A673 (cell line): ENCODE results near the gene MTMR3. TPM values are rescaled to one million over a fixed set of nuclear protein-coding genes. Genes with fewer than 3 reads are reported as not detected.

ENCODE experiments used
- BruUV-seq: library from RNA; stranded (reverse); fragments of 400-500 nt; replicated peaks from 2 replicates; lab custom pipeline; 2021; lab: Mats Ljungman, UMichigan
- CTCF ChIA-PET: fragments of 300-600 bp; sonication (Branson Sonifier 250); formaldehyde crosslinking; loops from one replicate; lab custom pipeline; 2022; ENCODE audit warnings: antibody characterized with exemption; lab: Charles Lee
- POLR2A ChIA-PET: fragments of 300-600 bp; sonication (Branson Sonifier 250); formaldehyde crosslinking; loops from one replicate; lab custom pipeline; 2022; ENCODE audit warnings: antibody characterized with exemption; ENCODE audit not compliant: low non-redundant PET; lab: Charles Lee
- DNase-seq: peaks from one replicate; pipeline ENCODE4 v3.0.0-alpha.2; 2015; ENCODE audit warnings: low spot score
- H3K27ac ChIP-seq: fragments of 200-600 bp; sonication (generic); 2 replicates; pipeline ENCODE4 v1.5.1; 2016; ENCODE audit warnings: mixed run types, low read depth, mild to moderate bottlenecking, mixed read lengths, antibody characterized with exemption, low read length; ENCODE audit not compliant: poor library complexity, severe bottlenecking
- H3K27me3 ChIP-seq: fragments of 200-600 bp; sonication (generic); replicated peaks from 2 replicates; pipeline ENCODE4 v1.6.1; 2017; ENCODE audit warnings: mixed run types, low read depth, mild to moderate bottlenecking, mixed read lengths, antibody characterized with exemption, low read length; ENCODE audit not compliant: insufficient read depth, poor library complexity
- H3K36me3 ChIP-seq: fragments of 200-600 bp; sonication (generic); 2 replicates; pipeline ENCODE4 v1.6.1; 2016; ENCODE audit warnings: mixed run types, mild to moderate bottlenecking, mixed read lengths, antibody characterized with exemption, low read length; ENCODE audit not compliant: insufficient read depth, poor library complexity, severe bottlenecking
- H3K4me1 ChIP-seq: fragments of 200-600 bp; sonication (generic); 2 replicates; pipeline ENCODE4 v1.6.1; 2017; ENCODE audit warnings: mixed run types, mild to moderate bottlenecking, mixed read lengths, antibody characterized with exemption, low read length; ENCODE audit not compliant: insufficient read depth, poor library complexity, severe bottlenecking
- H3K4me3 ChIP-seq: fragments of 200-600 bp; sonication (generic); 2 replicates; pipeline ENCODE4 v1.5.1; 2016; ENCODE audit warnings: low read depth, mixed run types, mild to moderate bottlenecking, mixed read lengths, low read length; ENCODE audit not compliant: poor library complexity, severe bottlenecking
- H3K9me3 ChIP-seq: fragments of 200-600 bp; sonication (generic); 2 replicates; pipeline ENCODE4 v1.6.1; 2016; ENCODE audit warnings: mixed run types, low read depth, mild to moderate bottlenecking, mixed read lengths, antibody characterized with exemption, low read length; ENCODE audit not compliant: poor library complexity, severe bottlenecking
- CTCF ChIP-seq: fragments of 300-800, 200-600 bp; sonication (generic); conservative IDR thresholded peaks from 2 replicates; pipeline ENCODE4 v1.5.1; 2017; ENCODE audit warnings: low read depth, mild to moderate bottlenecking, antibody characterized with exemption, low read length, moderate library complexity, mixed read lengths
- EZH2 ChIP-seq: fragments of 200-600 bp; sonication (generic); IDR thresholded peaks from 2 replicates; pipeline ENCODE4 v1.6.1; 2017; ENCODE audit warnings: borderline replicate concordance, low read depth, mild to moderate bottlenecking, mixed read lengths, antibody characterized with exemption, low read length; ENCODE audit not compliant: poor library complexity, severe bottlenecking
- intact Hi-C: fragments of 100-400 bp; cut with micrococcal nuclease; formaldehyde crosslinking; loops from one replicate; pipeline ENCODE4 v1.10.0; 2022; ENCODE audit not compliant: unreplicated experiment
- total RNA-seq: library from RNA; stranded (reverse); gene quantifications from 2 replicates; pipeline ENCODE4 v1.2.3, GENCODE V29; 2021

MTMR3 gene
- total RNA-seq, 1 experiment from 2014 or later: 25.0 TPM

- CTCF ChIA-PET: no interaction called here
- no peaks in the 10 kb centered on the region for H3K9me3 ChIP-seq
- H3K4me1 ChIP-seq: peaks cover 32% of the 10 kb centered on the region
- no peak overlapping the region for H3K4me3 ChIP-seq
- POLR2A ChIA-PET: no interaction called here
- TF ChIP-seq EZH2 (no peak), CTCF (no peak)
- H3K36me3 ChIP-seq: no peaks in the 10 kb centered on the region
- DNase-seq: no peak
- no peaks in the 10 kb centered on the region for H3K27me3 ChIP-seq
- intact Hi-C loops: no loop called here
- no TSS peak for BruUV-seq
- H3K27ac ChIP-seq: no peak overlapping the region
Observed at GRCh38 chr22:30045494-30045887, 162.5 kb downstream of the MTMR3 start.

GRCh38 chr22:30045901-30046715 lies 163.1 kb downstream of the MTMR3 start:
- Histone ChIP-seq H3K36me3 (no peaks in the 10 kb centered on the region), H3K27ac (no peak overlapping the region), H3K4me1 (peaks cover 32% of the 10 kb centered on the region), H3K9me3 (no peaks in the 10 kb centered on the region), H3K4me3 (no peak overlapping the region), H3K27me3 (no peaks in the 10 kb centered on the region)
- no peak for DNase-seq
- BruUV-seq: no TSS peak
- POLR2A ChIA-PET: no interaction called here
- no peak for TF ChIP-seq CTCF
- TF ChIP-seq EZH2: no peak
- CTCF ChIA-PET: no interaction called here
- intact Hi-C loops: no loop called here

GRCh38 chr22:30046716-30047363 lies 163.9 kb downstream of the MTMR3 start:
- no TSS peak for BruUV-seq
- H3K4me3 ChIP-seq: no peak overlapping the region
- no peaks in the 10 kb centered on the region for H3K9me3 ChIP-seq
- H3K27ac ChIP-seq: no peak overlapping the region
- no peak for DNase-seq
- H3K4me1 ChIP-seq: peaks cover 32% of the 10 kb centered on the region
- ChIA-PET CTCF (no interaction called here), POLR2A (no interaction called here)
- intact Hi-C loops: no loop called here
- TF ChIP-seq EZH2 (no peak), CTCF (no peak)
- H3K36me3 ChIP-seq: no peaks in the 10 kb centered on the region
- no peaks in the 10 kb centered on the region for H3K27me3 ChIP-seq
